MM.1S (cell line): ENCODE results near the gene ACAP2.
A peak's percentile ranks its signal among the peaks of the same experiment; 100 is the strongest.

Experiments used
- DNase-seq: peaks from one replicate; pipeline ENCODE4 v3.0.0-alpha.2; 2015
- H2AFZ ChIP-seq: fragments of 300-600 bp; sonication (generic); 2 replicates; pipeline ENCODE4 v1.6.0; 2016; ENCODE audit warnings: antibody characterized with exemption, low read length
- H3F3A ChIP-seq: fragments of 300-600 bp; sonication (generic); 2 replicates; pipeline ENCODE4 v1.6.1; 2016; ENCODE audit warnings: mild to moderate bottlenecking, antibody characterized with exemption, low read length, moderate library complexity, mixed read lengths; ENCODE audit not compliant: insufficient read depth
- H3K27ac ChIP-seq: fragments of 300-600 bp; sonication (generic); 2 replicates; pipeline ENCODE4 v1.5.1; 2016; ENCODE audit warnings: mild to moderate bottlenecking, low read length
- H3K27me3 ChIP-seq: fragments of 300-600 bp; sonication (generic); replicated peaks from 2 replicates; pipeline ENCODE4 v1.6.0; 2016; ENCODE audit warnings: low read length; ENCODE audit not compliant: insufficient read depth
- H3K36me3 ChIP-seq: fragments of 300-600 bp; sonication (generic); replicated peaks from 2 replicates; pipeline ENCODE4 v1.6.1; 2016; ENCODE audit warnings: mild to moderate bottlenecking, low read length, mixed read lengths; ENCODE audit not compliant: insufficient read depth
- H3K4me1 ChIP-seq: fragments of 300-600 bp; sonication (generic); 2 replicates; pipeline ENCODE4 v1.6.1; 2016; ENCODE audit warnings: low read length, mixed read lengths
- H3K4me2 ChIP-seq: fragments of 300-600 bp; sonication (generic); 2 replicates; pipeline ENCODE4 v1.6.0; 2016; ENCODE audit warnings: low read depth, low read length
- H3K4me3 ChIP-seq: fragments of 300-600 bp; sonication (generic); 2 replicates; pipeline ENCODE4 v1.5.1; 2016; ENCODE audit warnings: low read length, mixed read lengths
- H3K79me2 ChIP-seq: fragments of 300-600 bp; sonication (generic); 2 replicates; pipeline ENCODE4 v1.6.1; 2016; ENCODE audit warnings: mixed run types, low read length, mixed read lengths
- H3K9ac ChIP-seq: fragments of 300-600 bp; sonication (generic); 2 replicates; pipeline ENCODE4 v1.6.1; 2016; ENCODE audit warnings: low read length, mixed read lengths
- H3K9me2 ChIP-seq: fragments of 300-600 bp; sonication (generic); replicated peaks from 2 replicates; pipeline ENCODE4 v1.6.1; 2016; ENCODE audit warnings: mild to moderate bottlenecking, low read length, mixed read lengths; ENCODE audit not compliant: insufficient read depth
- H3K9me3 ChIP-seq: fragments of 300-600 bp; sonication (generic); replicated peaks from 2 replicates; pipeline ENCODE4 v1.6.1; 2016; ENCODE audit warnings: mild to moderate bottlenecking, low read length, mixed read lengths; ENCODE audit not compliant: insufficient read depth
- H4K20me1 ChIP-seq: fragments of 300-600 bp; sonication (generic); 2 replicates; pipeline ENCODE4 v1.6.1; 2016; ENCODE audit warnings: mild to moderate bottlenecking, low read length, moderate library complexity, mixed read lengths; ENCODE audit not compliant: insufficient read depth
- CTCF ChIP-seq: fragments of 300-600 bp; sonication (generic); IDR thresholded peaks from 2 replicates; pipeline ENCODE4 v1.5.1; 2016; ENCODE audit warnings: antibody characterized with exemption, low read length, mixed read lengths
- EZH2 ChIP-seq: fragments of 300-600 bp; sonication (generic); optimal IDR thresholded peaks from 2 replicates; pipeline ENCODE3; 2017; ENCODE audit warnings: low read depth, mild to moderate bottlenecking, antibody characterized with exemption, low read length, mixed read lengths
- EZH2phosphoT487 ChIP-seq: fragments of 300-600 bp; sonication (generic); IDR thresholded peaks from 2 replicates; pipeline ENCODE4 v1.6.1; 2018; ENCODE audit warnings: antibody characterized with exemption, low read length

The ACAP2 gene

GRCh38 chr3:195224980-195225580 lies 217.7 kb downstream of the ACAP2 start:
- no peak overlapping the region for H3K9ac ChIP-seq
- H3F3A ChIP-seq: no peaks in the 10 kb centered on the region
- H3K4me3 ChIP-seq: no peak overlapping the region
- no peaks in the 10 kb centered on the region for H3K36me3 ChIP-seq
- no peaks in the 10 kb centered on the region for H3K27me3 ChIP-seq
- no peaks in the 10 kb centered on the region for H3K9me3 ChIP-seq
- no peak overlapping the region for H3K27ac ChIP-seq
- TF ChIP-seq CTCF (no peak), EZH2phosphoT487 (no peak), EZH2 (no peak)
- no peaks in the 10 kb centered on the region for H3K4me1 ChIP-seq
- H4K20me1 ChIP-seq: no peaks in the 10 kb centered on the region
- no peaks in the 10 kb centered on the region for H3K79me2 ChIP-seq
- peak; percentile 2 for DNase-seq
- no peak overlapping the region for H2AFZ ChIP-seq
- H3K9me2 ChIP-seq: no peaks in the 10 kb centered on the region
- no peak overlapping the region for H3K4me2 ChIP-seq
